ENCODE results near the gene TINAG.
"Not testable (repeated sequence)": the region's sequence is repeated elsewhere in the genome, so short reads cannot be mapped to it uniquely, and the experiment has no call there.

TINAG gene

GRCh38 chr6:54307439-54307910 lies 766 bp upstream of the TINAG start:
- no peak for DNase-seq (ENCODE audit: low read depth, low spot score)

GRCh38 chr6:54308986-54309315 lies 710 bp downstream of the TINAG start:
- no peak for DNase-seq (ENCODE audit: low read depth, low spot score)

- no peak for DNase-seq (ENCODE audit: low read depth, low spot score)
These were observed 2.3 kb downstream of the TINAG start for GRCh38 chr6:54310377-54311152.

- DNase-seq (ENCODE audit: low read depth, low spot score): no peak
These were observed 7.4 kb downstream of the TINAG start for GRCh38 chr6:54315656-54316055.

- DNase-seq (ENCODE audit: low read depth, low spot score): no peak
These were observed 12.6 kb downstream of the TINAG start for GRCh38 chr6:54320871-54321270.

GRCh38 chr6:54327631-54328030 lies 19.4 kb downstream of the TINAG start:
- no peak for DNase-seq (ENCODE audit: low read depth, low spot score)

- not testable (repeated sequence) for DNase-seq (ENCODE audit: low read depth, low spot score)
These were observed 23.3 kb downstream of the TINAG start for GRCh38 chr6:54331571-54331970.

- DNase-seq (ENCODE audit: low read depth, low spot score): no peak
These were observed 27.6 kb downstream of the TINAG start for GRCh38 chr6:54335871-54336270.

- DNase-seq (ENCODE audit: low read depth, low spot score): no peak
These were observed 45.7 kb downstream of the TINAG start for GRCh38 chr6:54353975-54354374.

- DNase-seq (ENCODE audit: low read depth, low spot score): no peak
These were observed 46.4 kb downstream of the TINAG start for GRCh38 chr6:54354608-54355007.

GRCh38 chr6:54357141-54357540 lies 48.9 kb downstream of the TINAG start:
- no peak for DNase-seq (ENCODE audit: low read depth, low spot score)

- no peak for DNase-seq (ENCODE audit: low read depth, low spot score)
These were observed 52.9 kb downstream of the TINAG start for GRCh38 chr6:54361188-54361587.

GRCh38 chr6:54361734-54362133 lies 53.5 kb downstream of the TINAG start:
- no peak for DNase-seq (ENCODE audit: low read depth, low spot score)

- no peak for DNase-seq (ENCODE audit: low read depth, low spot score)
These were observed 58.6 kb downstream of the TINAG start for GRCh38 chr6:54366667-54367327.

- DNase-seq (ENCODE audit: low read depth, low spot score): no peak
These were observed 69.5 kb downstream of the TINAG start for GRCh38 chr6:54377776-54378175.

GRCh38 chr6:54386295-54386694 lies 78.1 kb downstream of the TINAG start:
- no peak for DNase-seq (ENCODE audit: low read depth, low spot score)

- DNase-seq (ENCODE audit: low read depth, low spot score): no peak
These were observed 82.1 kb downstream of the TINAG start for GRCh38 chr6:54390362-54390761.

- DNase-seq (ENCODE audit: low read depth, low spot score): no peak
These were observed 83.3 kb downstream of the TINAG start for GRCh38 chr6:54391577-54391976.

- DNase-seq (ENCODE audit: low read depth, low spot score): no peak
These were observed 94.9 kb downstream of the TINAG start for GRCh38 chr6:54403096-54403495.

- DNase-seq (ENCODE audit: low read depth, low spot score): no peak
These were observed 96.5 kb downstream of the TINAG start for GRCh38 chr6:54404791-54405190.

- no peak for DNase-seq (ENCODE audit: low read depth, low spot score)
These were observed 103.5 kb downstream of the TINAG start for GRCh38 chr6:54411767-54412166.

- DNase-seq (ENCODE audit: low read depth, low spot score): no peak
These were observed 107.3 kb downstream of the TINAG start for GRCh38 chr6:54415517-54415916.

GRCh38 chr6:54419885-54420284 lies 111.6 kb downstream of the TINAG start:
- DNase-seq (ENCODE audit: low read depth, low spot score): no peak

Measured in activated naive CD8-positive, alpha-beta T cell treated with anti-CD3 and anti-CD28 coated beads, Interleukin-2, amount 50 U/mL, for 16 hours (primary cell).